Chondrocyte (in vitro differentiated cells): ENCODE data around the gene UBE2Q2. TPM values are rescaled to one million over a fixed set of nuclear protein-coding genes. Genes with fewer than 3 reads are reported as not detected.
A peak's percentile ranks its signal among the peaks of the same experiment; 100 is the strongest.

ENCODE experiments used
- DNase-seq: peaks from one replicate; pipeline ENCODE4 v3.0.0; 2021; ENCODE audit warnings: mixed read lengths, low spot score
- H3K27ac Mint-ChIP-seq: one replicate; pipeline ENCODE4 v1.8.0; 2021; ENCODE audit warnings: mild to moderate bottlenecking, moderate library complexity, mixed read lengths; ENCODE audit not compliant: unreplicated experiment
- H3K27me3 Mint-ChIP-seq: 2 replicates; pipeline ENCODE4 v1.8.0; 2021; ENCODE audit warnings: low read depth, mixed read lengths
- H3K36me3 Mint-ChIP-seq: 2 replicates; pipeline ENCODE4 v1.8.0; 2021; ENCODE audit warnings: low read depth, mixed read lengths
- H3K4me1 Mint-ChIP-seq: 2 replicates; pipeline ENCODE4 v1.8.0; 2021; ENCODE audit warnings: low read depth, mild to moderate bottlenecking, mixed read lengths
- H3K4me3 Mint-ChIP-seq: one replicate; pipeline ENCODE4 v1.8.0; 2021; ENCODE audit warnings: mild to moderate bottlenecking, moderate library complexity, mixed read lengths; ENCODE audit not compliant: unreplicated experiment
- H3K9me3 Mint-ChIP-seq: 2 replicates; pipeline ENCODE4 v1.8.0; 2021; ENCODE audit warnings: low read depth, mixed read lengths
- CTCF ChIP-seq: fragments of 200-600 bp; sonication (generic); IDR thresholded peaks from 2 replicates; pipeline ENCODE4 v1.5.0; 2021; ENCODE audit warnings: antibody characterized with exemption, mild to moderate bottlenecking, moderate library complexity
- total RNA-seq: library from RNA; stranded (reverse); gene quantifications from 3 replicates; pipeline ENCODE4 v1.2.1, GENCODE V29; 2021

The UBE2Q2 gene
- total RNA-seq, 1 donor from 2014 or later: 62.1 TPM

GRCh38 chr15:75815811-75816719 is 27.2 kb upstream of the UBE2Q2 start:
- no peaks in the 10 kb centered on the region for H3K27me3 Mint-ChIP-seq
- peaks cover 9% of the 10 kb centered on the region for H3K4me1 Mint-ChIP-seq
- no peak overlapping the region for H3K27ac Mint-ChIP-seq
- no peak overlapping the region for H3K4me3 Mint-ChIP-seq
- H3K36me3 Mint-ChIP-seq: no peaks in the 10 kb centered on the region
- no peak for TF ChIP-seq CTCF
- DNase-seq: no peak
- H3K9me3 Mint-ChIP-seq: peaks cover 4% of the 10 kb centered on the region

DNA sequence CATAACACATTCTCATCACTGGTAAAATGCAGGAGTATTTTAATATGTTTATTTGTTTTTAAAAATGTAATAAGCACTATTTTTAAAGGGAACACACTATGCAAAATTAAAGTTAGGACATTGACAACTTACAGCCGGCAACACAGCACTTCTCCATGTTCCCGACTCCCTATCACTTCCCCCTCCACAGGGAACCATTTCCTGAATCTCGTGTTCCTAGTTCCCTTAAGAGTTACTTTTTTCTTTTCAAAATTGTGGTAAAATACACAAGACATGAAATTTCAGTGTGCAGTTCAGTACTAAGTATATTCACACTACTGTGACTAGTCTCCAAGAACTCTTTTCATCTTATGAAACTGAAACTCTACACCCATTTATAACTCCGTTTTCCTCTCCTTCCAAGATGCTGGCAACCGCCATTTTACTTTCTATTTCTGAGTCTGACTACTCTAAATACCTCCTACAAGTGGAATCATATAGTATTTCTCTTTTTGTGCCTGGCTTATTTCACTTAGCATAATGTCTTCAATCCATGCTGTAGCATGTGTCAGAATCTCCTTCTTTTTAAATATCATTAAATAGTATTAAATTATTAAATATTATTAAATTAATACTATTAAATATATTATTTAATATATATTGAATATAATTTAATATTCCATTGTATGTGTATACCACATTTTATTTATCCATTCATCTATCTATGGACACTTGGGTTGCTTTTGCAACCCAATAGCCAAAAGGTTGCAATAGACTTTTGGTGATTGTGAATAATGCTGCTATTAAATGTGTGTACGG is 25.9 kb upstream of the UBE2Q2 start:
- H3K4me3 Mint-ChIP-seq: peak overlapping the region; percentile 57

DNA sequence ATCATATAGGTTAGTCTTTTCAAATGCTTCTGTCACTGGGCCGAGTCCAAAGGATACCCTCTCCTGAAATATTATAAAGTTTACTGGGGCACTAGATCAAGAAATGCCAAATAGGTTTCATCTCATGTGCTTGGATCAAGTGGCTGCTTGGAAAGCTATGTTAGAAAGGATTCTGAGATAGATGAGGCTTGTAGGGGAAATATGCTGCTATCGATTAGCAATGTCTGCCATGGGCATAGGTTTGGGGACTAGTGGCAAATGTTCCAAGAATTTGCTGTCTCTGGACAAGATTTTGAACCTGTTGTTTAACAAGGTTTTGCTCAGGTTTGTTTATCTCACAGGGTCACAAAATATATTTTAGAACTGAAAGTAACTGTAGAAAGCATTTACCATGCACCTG is 23.0 kb upstream of the UBE2Q2 start:
- Mint-ChIP-seq H3K4me1 (peaks cover 9% of the 10 kb centered on the region), H3K4me3 (no peak overlapping the region), H3K9me3 (no peaks in the 10 kb centered on the region), H3K36me3 (no peaks in the 10 kb centered on the region), H3K27me3 (no peaks in the 10 kb centered on the region), H3K27ac (no peak overlapping the region)
- TF ChIP-seq CTCF: no peak
- DNase-seq: no peak

More for the DNA sequence above, 25.9 kb upstream of the UBE2Q2 start:
- H3K36me3 Mint-ChIP-seq: no peaks in the 10 kb centered on the region
- no peak for DNase-seq
- H3K4me1 Mint-ChIP-seq: peaks cover 9% of the 10 kb centered on the region
- no peaks in the 10 kb centered on the region for H3K27me3 Mint-ChIP-seq
- H3K27ac Mint-ChIP-seq: peak overlapping the region; percentile 74
- TF ChIP-seq CTCF: no peak
- peaks cover 4% of the 10 kb centered on the region for H3K9me3 Mint-ChIP-seq

GRCh38 chr15:75821786-75822345 is 21.4 kb upstream of the UBE2Q2 start:
- Mint-ChIP-seq H3K4me3 (no peak overlapping the region), H3K27me3 (no peaks in the 10 kb centered on the region), H3K27ac (no peak overlapping the region), H3K36me3 (no peaks in the 10 kb centered on the region), H3K4me1 (peaks cover 7% of the 10 kb centered on the region), H3K9me3 (no peaks in the 10 kb centered on the region)
- no peak for TF ChIP-seq CTCF
- no peak for DNase-seq

GRCh38 chr15:75822685-75823278 is 20.5 kb upstream of the UBE2Q2 start:
- H3K27me3 Mint-ChIP-seq: no peaks in the 10 kb centered on the region
- no peaks in the 10 kb centered on the region for H3K9me3 Mint-ChIP-seq
- H3K4me1 Mint-ChIP-seq: peaks cover 2% of the 10 kb centered on the region
- H3K4me3 Mint-ChIP-seq: no peak overlapping the region
- DNase-seq: no peak
- no peak for TF ChIP-seq CTCF
- H3K36me3 Mint-ChIP-seq: no peaks in the 10 kb centered on the region
- no peak overlapping the region for H3K27ac Mint-ChIP-seq
